ENCODE results near the gene DECR2.
A peak's percentile ranks its signal among the peaks of the same experiment; 100 is the strongest.

Gene DECR2

DNA sequence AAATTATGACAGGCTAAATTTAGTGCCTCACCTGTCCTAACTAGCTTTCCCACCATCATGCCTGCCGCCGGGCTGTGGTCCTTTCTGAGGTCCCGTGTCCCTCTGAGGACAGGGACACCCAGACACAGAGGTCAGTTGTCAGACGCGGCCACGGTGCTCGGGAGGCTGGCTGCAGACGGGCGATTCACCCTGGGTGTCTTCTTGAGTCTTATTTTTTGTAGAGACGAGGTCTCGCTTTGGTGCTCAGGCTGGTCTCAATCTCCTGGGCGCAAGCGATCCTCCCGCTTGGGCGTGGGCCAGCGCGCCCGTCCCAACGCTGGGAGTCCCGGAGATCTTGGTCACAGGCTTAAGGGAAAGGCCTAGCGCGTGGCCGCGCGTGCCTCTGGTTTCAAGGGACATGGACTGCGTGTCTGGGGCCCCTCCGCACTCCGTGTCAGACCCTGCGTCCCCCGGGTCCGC, 23.0 kb downstream of the DECR2 start:
- Histone ChIP-seq H3K4me3 (ENCODE audit: low read length in 2 of 2) (peak overlapping the region; percentile 75 to 77), H3K9me3 (ENCODE audit: control insufficient read depth in 2 of 2, low read length in 2 of 2) (no peaks in the 10 kb centered on the region), H3K36me3 (ENCODE audit: control insufficient read depth in 2 of 2, insufficient read depth in 2 of 2, low read length in 2 of 2) (no peaks in the 10 kb centered on the region), H3K27me3 (ENCODE audit: control insufficient read depth in 2 of 2, insufficient read depth in 2 of 2, low read length in 2 of 2) (peaks cover 2 to 9% of the 10 kb centered on the region in 2 donors), H3K27ac (ENCODE audit: low read depth in 2 of 2, low read length in 2 of 2) (peak overlapping the region; percentile 64 to 84), H3K9ac (ENCODE audit: low read depth in 1 of 2, low read length in 2 of 2) (peak overlapping the region; percentile 15 to 78), H3K4me1 (ENCODE audit: control insufficient read depth in 2 of 2, insufficient read depth in 2 of 2, low read length in 2 of 2) (peaks cover 11 to 24% of the 10 kb centered on the region in 2 donors)

DNA sequence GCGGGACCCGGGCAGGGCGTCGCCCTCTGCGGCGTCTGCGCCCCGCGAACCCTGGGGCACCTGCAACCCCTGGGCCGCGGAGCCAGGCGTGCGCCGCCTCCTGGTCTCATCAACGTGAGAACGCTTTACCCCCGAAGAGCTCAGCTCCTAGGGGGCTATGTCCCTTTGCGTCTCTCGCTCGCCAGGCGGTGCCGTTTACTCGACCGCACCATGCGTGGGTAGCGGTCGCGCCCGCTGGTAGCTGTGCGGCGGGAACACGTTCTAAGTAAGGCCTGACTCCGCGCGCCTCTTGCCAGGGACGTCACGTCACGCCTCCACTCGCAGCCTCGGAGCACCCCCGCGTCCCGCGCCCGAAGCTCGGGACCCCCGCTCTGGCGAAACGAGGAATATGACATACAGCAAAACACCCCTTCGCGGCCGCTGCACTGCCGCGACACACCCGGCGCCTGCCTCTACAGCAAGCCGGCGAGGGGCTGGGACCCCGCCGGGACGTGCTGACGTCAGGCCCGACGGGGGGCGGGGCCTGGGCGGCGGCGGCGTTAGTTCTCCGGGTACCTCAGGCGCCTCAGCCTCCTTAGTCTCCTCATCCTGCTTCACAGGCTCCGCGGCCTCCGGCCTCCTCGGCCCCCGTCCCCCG, 23.5 kb downstream of the DECR2 start, which contains the start of gene RAB11FIP3:
RAB11FIP3 (plus strand) TSS at position 568 of the 637 bp plus-strand sequence. CDS start 358 bp downstream, outside the sequence.
- H3K9ac ChIP-seq (ENCODE audit: low read depth in 1 of 2, low read length in 2 of 2), result peak within 1 kb of the TSS; percentile 56 to 78
- peak within 1 kb of the TSS; percentile 75 to 77 for H3K4me3 ChIP-seq (ENCODE audit: low read length in 2 of 2)
- no peaks in the 10 kb centered on the region for H3K9me3 ChIP-seq (ENCODE audit: control insufficient read depth in 2 of 2, low read length in 2 of 2)
- peaks cover 11 to 24% of the 10 kb centered on the region in 2 donors for H3K4me1 ChIP-seq (ENCODE audit: control insufficient read depth in 2 of 2, insufficient read depth in 2 of 2, low read length in 2 of 2)
- no peaks in the 10 kb centered on the region for H3K36me3 ChIP-seq (ENCODE audit: control insufficient read depth in 2 of 2, insufficient read depth in 2 of 2, low read length in 2 of 2)
- H3K27me3 ChIP-seq (ENCODE audit: control insufficient read depth in 2 of 2, insufficient read depth in 2 of 2, low read length in 2 of 2), result peaks cover 2 to 9% of the 10 kb centered on the region in 2 donors
- H3K27ac ChIP-seq (ENCODE audit: low read depth in 2 of 2, low read length in 2 of 2), result peak within 1 kb of the TSS; percentile 64 to 84

DNA sequence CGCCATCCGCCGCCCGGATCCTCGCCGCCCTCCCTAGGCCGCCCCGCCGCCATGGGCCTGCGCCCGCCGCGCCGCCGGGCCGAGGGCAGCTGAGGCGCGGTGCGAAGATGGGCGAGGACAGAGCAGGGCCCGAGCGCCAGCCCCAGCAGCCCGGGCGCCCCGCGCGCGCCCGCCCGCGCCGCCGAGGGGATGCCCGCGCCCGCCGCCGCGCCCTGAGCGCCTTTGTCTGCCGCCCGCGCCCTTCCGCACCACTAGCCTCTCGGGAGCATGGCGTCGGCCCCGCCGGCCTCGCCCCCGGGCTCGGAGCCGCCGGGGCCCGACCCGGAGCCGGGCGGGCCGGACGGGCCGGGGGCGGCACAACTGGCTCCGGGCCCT, 24.0 kb downstream of the DECR2 start:
- H3K4me3 ChIP-seq (ENCODE audit: low read length in 2 of 2), result peak overlapping the region; percentile 75 to 77

DNA sequence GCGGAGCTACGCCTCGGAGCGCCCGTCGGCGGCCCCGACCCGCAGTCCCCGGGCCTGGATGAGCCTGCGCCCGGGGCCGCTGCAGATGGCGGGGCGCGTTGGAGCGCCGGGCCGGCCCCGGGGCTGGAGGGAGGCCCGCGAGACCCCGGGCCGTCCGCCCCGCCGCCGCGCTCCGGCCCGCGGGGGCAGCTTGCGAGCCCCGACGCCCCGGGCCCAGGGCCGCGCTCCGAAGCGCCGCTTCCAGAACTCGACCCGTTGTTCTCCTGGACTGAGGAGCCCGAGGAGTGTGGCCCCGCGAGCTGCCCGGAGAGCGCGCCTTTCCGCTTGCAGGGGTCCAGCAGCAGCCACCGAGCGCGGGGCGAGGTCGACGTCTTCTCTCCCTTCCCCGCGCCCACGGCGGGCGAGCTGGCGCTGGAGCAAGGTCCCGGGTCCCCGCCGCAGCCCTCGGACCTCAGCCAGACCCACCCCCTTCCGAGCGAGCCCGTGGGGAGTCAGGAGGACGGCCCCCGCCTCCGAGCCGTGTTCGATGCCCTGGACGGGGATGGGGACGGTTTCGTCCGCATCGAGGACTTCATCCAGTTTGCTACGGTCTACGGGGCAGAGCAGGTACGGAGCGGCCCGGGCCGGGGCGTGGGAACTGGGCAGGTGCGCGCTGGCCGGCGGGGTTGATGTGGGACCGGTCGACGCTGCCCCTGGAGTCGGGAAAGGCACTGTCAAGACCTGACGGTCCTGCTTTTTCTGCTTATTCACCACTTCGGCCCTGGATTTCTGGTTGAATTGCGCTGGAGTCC, 24.6 kb downstream of the DECR2 start:
- H3K4me1 ChIP-seq (ENCODE audit: control insufficient read depth in 2 of 2, insufficient read depth in 2 of 2, low read length in 2 of 2), result peaks cover 11 to 24% of the 10 kb centered on the region in 2 donors
- H3K9ac ChIP-seq (ENCODE audit: low read depth in 1 of 2, low read length in 2 of 2), result peak overlapping the region; percentile 41 to 64
- H3K4me3 ChIP-seq (ENCODE audit: low read length in 2 of 2), result peak overlapping the region; percentile 69 to 72
- no peak overlapping the region for H3K27ac ChIP-seq (ENCODE audit: low read depth in 2 of 2, low read length in 2 of 2)
- H3K9me3 ChIP-seq (ENCODE audit: control insufficient read depth in 2 of 2, low read length in 2 of 2), result no peaks in the 10 kb centered on the region
- no peaks in the 10 kb centered on the region for H3K36me3 ChIP-seq (ENCODE audit: control insufficient read depth in 2 of 2, insufficient read depth in 2 of 2, low read length in 2 of 2)
- peaks cover 2 to 9% of the 10 kb centered on the region in 2 donors for H3K27me3 ChIP-seq (ENCODE audit: control insufficient read depth in 2 of 2, insufficient read depth in 2 of 2, low read length in 2 of 2)

More for the DNA sequence above, 24.0 kb downstream of the DECR2 start:
- Histone ChIP-seq H3K27me3 (ENCODE audit: control insufficient read depth in 2 of 2, insufficient read depth in 2 of 2, low read length in 2 of 2) (peaks cover 2 to 9% of the 10 kb centered on the region in 2 donors), H3K9me3 (ENCODE audit: control insufficient read depth in 2 of 2, low read length in 2 of 2) (no peaks in the 10 kb centered on the region), H3K27ac (ENCODE audit: low read depth in 2 of 2, low read length in 2 of 2) (peak overlapping the region; percentile 64 to 84), H3K36me3 (ENCODE audit: control insufficient read depth in 2 of 2, insufficient read depth in 2 of 2, low read length in 2 of 2) (no peaks in the 10 kb centered on the region), H3K9ac (ENCODE audit: low read depth in 1 of 2, low read length in 2 of 2) (no peak overlapping the region), H3K4me1 (ENCODE audit: control insufficient read depth in 2 of 2, insufficient read depth in 2 of 2, low read length in 2 of 2) (peaks cover 11 to 24% of the 10 kb centered on the region in 2 donors)

DNA sequence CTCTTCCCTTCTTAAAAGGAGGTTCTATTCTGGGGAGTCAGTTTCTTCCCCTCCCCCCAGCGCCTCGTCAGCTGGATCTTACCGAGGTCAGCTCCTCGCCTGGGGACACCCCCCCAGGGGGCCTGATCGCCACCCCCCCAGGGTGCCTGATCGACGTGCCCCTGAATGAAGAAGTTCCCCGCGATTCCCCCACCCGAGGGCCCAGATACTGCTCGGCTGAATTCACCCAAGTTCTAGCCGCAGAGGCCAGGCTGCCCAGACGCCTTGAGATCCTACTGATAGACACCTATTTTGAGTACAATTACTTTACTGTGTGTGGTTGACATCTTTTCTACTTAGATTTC, 25.2 kb downstream of the DECR2 start:
- Histone ChIP-seq H3K4me3 (ENCODE audit: low read length in 2 of 2) (peak overlapping the region; percentile 69 to 72), H3K27me3 (ENCODE audit: control insufficient read depth in 2 of 2, insufficient read depth in 2 of 2, low read length in 2 of 2) (peaks cover 2 to 9% of the 10 kb centered on the region in 2 donors), H3K4me1 (ENCODE audit: control insufficient read depth in 2 of 2, insufficient read depth in 2 of 2, low read length in 2 of 2) (peaks cover 11 to 24% of the 10 kb centered on the region in 2 donors), H3K27ac (ENCODE audit: low read depth in 2 of 2, low read length in 2 of 2) (no peak overlapping the region), H3K9ac (ENCODE audit: low read depth in 1 of 2, low read length in 2 of 2) (peak overlapping the region; percentile 41 to 64), H3K36me3 (ENCODE audit: control insufficient read depth in 2 of 2, insufficient read depth in 2 of 2, low read length in 2 of 2) (no peaks in the 10 kb centered on the region), H3K9me3 (ENCODE audit: control insufficient read depth in 2 of 2, low read length in 2 of 2) (no peaks in the 10 kb centered on the region)

DNA sequence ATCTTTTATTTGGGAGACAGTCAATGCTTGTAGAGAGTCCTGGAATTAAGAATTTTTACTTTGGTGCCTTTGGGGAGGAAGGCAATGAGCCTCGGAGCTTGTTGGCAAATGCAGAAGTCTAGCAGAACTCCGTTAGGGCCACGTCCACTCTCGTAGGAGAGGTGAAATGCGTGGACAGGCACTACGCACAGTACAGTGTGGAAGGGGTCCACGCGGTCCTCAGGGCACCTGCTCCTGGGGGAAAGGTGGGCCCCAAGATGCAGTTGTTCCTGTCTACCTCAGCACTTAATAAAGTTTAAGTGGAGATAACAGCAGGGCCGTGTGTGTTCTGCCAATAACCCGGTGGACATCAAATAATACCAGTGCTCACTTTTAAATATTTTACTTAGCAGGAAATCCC, 25.6 kb downstream of the DECR2 start:
- peak overlapping the region in 1 of 2 donors; percentile 64 for H3K9ac ChIP-seq (ENCODE audit: low read depth in 1 of 2, low read length in 2 of 2)
- H3K27me3 ChIP-seq (ENCODE audit: control insufficient read depth in 2 of 2, insufficient read depth in 2 of 2, low read length in 2 of 2), result peaks cover 2 to 9% of the 10 kb centered on the region in 2 donors
- H3K27ac ChIP-seq (ENCODE audit: low read depth in 2 of 2, low read length in 2 of 2), result no peak overlapping the region
- peak overlapping the region; percentile 69 to 72 for H3K4me3 ChIP-seq (ENCODE audit: low read length in 2 of 2)
- no peaks in the 10 kb centered on the region for H3K36me3 ChIP-seq (ENCODE audit: control insufficient read depth in 2 of 2, insufficient read depth in 2 of 2, low read length in 2 of 2)
- H3K4me1 ChIP-seq (ENCODE audit: control insufficient read depth in 2 of 2, insufficient read depth in 2 of 2, low read length in 2 of 2), result peaks cover 11 to 24% of the 10 kb centered on the region in 2 donors
- no peaks in the 10 kb centered on the region for H3K9me3 ChIP-seq (ENCODE audit: control insufficient read depth in 2 of 2, low read length in 2 of 2)

DNA sequence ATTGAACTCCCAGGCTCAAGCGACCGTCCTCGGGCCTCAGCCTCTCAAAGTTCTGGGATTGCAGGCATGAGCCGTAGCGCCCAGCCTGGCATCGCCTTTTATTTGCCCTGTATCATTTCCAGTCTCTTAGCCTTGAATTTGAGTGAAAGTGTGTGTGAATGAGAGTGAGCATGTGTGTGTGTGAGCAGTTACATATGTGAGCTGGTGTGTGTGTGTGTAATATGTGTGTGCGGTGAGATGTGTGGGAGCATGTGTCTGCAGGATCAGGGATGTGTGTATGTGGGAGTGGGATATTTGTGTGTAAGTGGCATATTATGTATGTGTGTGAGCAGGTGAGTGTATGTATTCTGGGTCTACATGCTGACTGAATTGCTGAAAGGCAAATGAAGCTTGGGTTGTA, 29.2 kb downstream of the DECR2 start:
- H3K4me1 ChIP-seq (ENCODE audit: control insufficient read depth in 2 of 2, insufficient read depth in 2 of 2, low read length in 2 of 2), result peaks cover 6 to 12% of the 10 kb centered on the region in 2 donors
- no peak overlapping the region for H3K9ac ChIP-seq (ENCODE audit: low read depth in 1 of 2, low read length in 2 of 2)
- no peaks in the 10 kb centered on the region for H3K9me3 ChIP-seq (ENCODE audit: control insufficient read depth in 2 of 2, low read length in 2 of 2)
- no peak overlapping the region for H3K27ac ChIP-seq (ENCODE audit: low read depth in 2 of 2, low read length in 2 of 2)
- no peak overlapping the region for H3K4me3 ChIP-seq (ENCODE audit: low read length in 2 of 2)
- no peaks in the 10 kb centered on the region for H3K36me3 ChIP-seq (ENCODE audit: control insufficient read depth in 2 of 2, insufficient read depth in 2 of 2, low read length in 2 of 2)
- H3K27me3 ChIP-seq (ENCODE audit: control insufficient read depth in 2 of 2, insufficient read depth in 2 of 2, low read length in 2 of 2), result peaks cover 0 to 2% of the 10 kb centered on the region in 2 donors

DNA sequence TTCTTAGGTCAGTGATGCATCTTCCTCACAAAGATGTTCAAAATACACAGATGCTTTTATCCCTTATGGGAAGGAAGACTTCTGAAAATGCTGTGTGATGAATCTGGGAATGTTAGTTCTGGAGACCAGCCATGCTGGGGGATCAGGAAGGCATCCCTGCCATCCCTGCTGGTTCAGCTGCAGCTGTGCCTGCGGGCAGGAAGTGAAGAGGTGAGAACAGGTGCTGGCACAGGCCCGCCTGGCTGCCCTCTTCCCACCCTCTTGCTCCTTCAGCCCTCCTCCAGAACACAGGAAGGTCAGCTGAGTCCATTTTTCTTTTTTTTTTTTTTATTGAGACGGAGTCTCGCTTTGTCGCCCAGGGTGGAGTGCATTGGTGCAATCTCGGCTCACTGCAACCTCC, 38.9 kb downstream of the DECR2 start:
- Histone ChIP-seq H3K9ac (ENCODE audit: low read depth in 1 of 2, low read length in 2 of 2) (no peak overlapping the region), H3K36me3 (ENCODE audit: control insufficient read depth in 2 of 2, insufficient read depth in 2 of 2, low read length in 2 of 2) (no peaks in the 10 kb centered on the region), H3K4me3 (ENCODE audit: low read length in 2 of 2) (no peak overlapping the region), H3K4me1 (ENCODE audit: control insufficient read depth in 2 of 2, insufficient read depth in 2 of 2, low read length in 2 of 2) (no peaks in the 10 kb centered on the region), H3K27ac (ENCODE audit: low read depth in 2 of 2, low read length in 2 of 2) (no peak overlapping the region), H3K27me3 (ENCODE audit: control insufficient read depth in 2 of 2, insufficient read depth in 2 of 2, low read length in 2 of 2) (no peaks in the 10 kb centered on the region), H3K9me3 (ENCODE audit: control insufficient read depth in 2 of 2, low read length in 2 of 2) (no peaks in the 10 kb centered on the region)

DNA sequence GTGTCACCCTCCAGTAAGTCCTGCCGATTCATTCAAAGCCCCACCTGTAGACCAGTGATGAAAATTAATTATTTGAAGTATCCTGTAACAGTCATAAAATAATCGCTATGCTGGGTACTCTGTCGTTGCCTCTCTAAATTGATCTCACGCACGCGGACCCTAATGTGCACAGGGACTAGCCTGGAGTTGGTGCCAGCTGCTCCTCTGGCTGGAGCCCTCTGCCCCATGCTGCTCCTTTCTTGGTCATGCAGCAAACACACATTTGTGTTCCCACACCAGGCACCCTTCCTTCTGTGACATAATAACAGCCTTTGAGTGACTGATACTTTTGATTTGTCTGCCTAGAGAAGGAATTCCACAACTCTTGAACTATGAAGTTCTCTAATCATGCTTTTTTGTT, 39.8 kb downstream of the DECR2 start:
- H3K9me3 ChIP-seq (ENCODE audit: control insufficient read depth in 2 of 2, low read length in 2 of 2), result no peaks in the 10 kb centered on the region
- H3K4me3 ChIP-seq (ENCODE audit: low read length in 2 of 2), result no peak overlapping the region
- no peaks in the 10 kb centered on the region for H3K36me3 ChIP-seq (ENCODE audit: control insufficient read depth in 2 of 2, insufficient read depth in 2 of 2, low read length in 2 of 2)
- H3K27ac ChIP-seq (ENCODE audit: low read depth in 2 of 2, low read length in 2 of 2), result no peak overlapping the region
- no peaks in the 10 kb centered on the region for H3K27me3 ChIP-seq (ENCODE audit: control insufficient read depth in 2 of 2, insufficient read depth in 2 of 2, low read length in 2 of 2)
- H3K9ac ChIP-seq (ENCODE audit: low read depth in 1 of 2, low read length in 2 of 2), result no peak overlapping the region
- no peaks in the 10 kb centered on the region for H3K4me1 ChIP-seq (ENCODE audit: control insufficient read depth in 2 of 2, insufficient read depth in 2 of 2, low read length in 2 of 2)

DNA sequence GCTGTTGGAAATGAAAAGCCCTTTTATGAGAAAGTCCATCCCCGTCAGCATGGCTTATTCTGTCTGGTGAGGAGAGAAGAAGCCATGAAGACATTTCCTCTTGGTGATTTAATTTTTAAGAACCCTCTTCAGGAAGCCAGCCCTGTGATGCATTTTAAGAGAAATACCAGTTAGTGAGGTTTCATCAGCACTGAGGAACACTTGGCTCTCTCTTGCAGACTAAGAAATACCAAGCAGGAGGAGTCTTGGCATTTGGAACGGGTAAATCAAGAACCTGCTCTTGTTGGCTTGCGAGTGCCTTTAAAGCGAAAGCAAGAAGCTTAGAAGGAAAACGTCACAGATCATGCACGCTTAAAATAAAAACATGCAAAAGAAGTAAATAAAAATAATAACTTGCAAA, 41.3 kb downstream of the DECR2 start:
- Histone ChIP-seq H3K4me1 (ENCODE audit: control insufficient read depth in 2 of 2, insufficient read depth in 2 of 2, low read length in 2 of 2) (no peaks in the 10 kb centered on the region), H3K9ac (ENCODE audit: low read depth in 1 of 2, low read length in 2 of 2) (no peak overlapping the region), H3K27me3 (ENCODE audit: control insufficient read depth in 2 of 2, insufficient read depth in 2 of 2, low read length in 2 of 2) (no peaks in the 10 kb centered on the region), H3K4me3 (ENCODE audit: low read length in 2 of 2) (peak overlapping the region in 1 of 2 donors; percentile 56), H3K36me3 (ENCODE audit: control insufficient read depth in 2 of 2, insufficient read depth in 2 of 2, low read length in 2 of 2) (no peaks in the 10 kb centered on the region), H3K9me3 (ENCODE audit: control insufficient read depth in 2 of 2, low read length in 2 of 2) (no peaks in the 10 kb centered on the region), H3K27ac (ENCODE audit: low read depth in 2 of 2, low read length in 2 of 2) (no peak overlapping the region)
